CD14-positive monocyte (primary cell): ENCODE data around the gene PMF1. TPM values are rescaled to one million over a fixed set of nuclear protein-coding genes. Genes with fewer than 3 reads are reported as not detected.
A peak's percentile ranks its signal among the peaks of the same experiment; 100 is the strongest.

Experiments
- DNase-seq, 3 donors: peaks; one replicate each; pipeline ENCODE4 v3.0.0-alpha.2; 2011 to 2022
- H2AFZ ChIP-seq: 2 replicates; pipeline ENCODE4 v1.6.0; 2012; ENCODE audit warnings: mild to moderate bottlenecking, low read depth, low read length, inconsistent platforms; ENCODE audit not compliant: insufficient read depth, poor library complexity, severe bottlenecking
- H3K27ac ChIP-seq, 2 donors: 1 replicate in 1 of 2; 2 replicates in 1 of 2; pipeline ENCODE4 v1.5.1; 2012 to 2013; ENCODE audit warnings: low read length in 2 of 2, control low read depth in 1 of 2, inconsistent platforms in 1 of 2, low read depth in 1 of 2, mild to moderate bottlenecking in 1 of 2
- H3K27me3 ChIP-seq, 2 donors: one replicate each; pipeline versions ENCODE4 v1.6.0 to v1.6.1; 2011 to 2013; ENCODE audit warnings: low read length in 2 of 2; ENCODE audit not compliant: control insufficient read depth in 2 of 2, insufficient read depth in 2 of 2
- H3K36me3 ChIP-seq, 2 donors: replicated peaks in 1 of 2; 1 replicate in 1 of 2; 2 replicates in 1 of 2; pipeline versions ENCODE4 v1.5.1 to v1.6.1; 2012 to 2013; ENCODE audit warnings: low read length in 2 of 2, control low read depth in 1 of 2, inconsistent platforms in 1 of 2, mild to moderate bottlenecking in 1 of 2; ENCODE audit not compliant: insufficient read depth in 2 of 2, control insufficient read depth in 1 of 2
- H3K4me1 ChIP-seq, 2 donors: 1 replicate in 1 of 2; 2 replicates in 1 of 2; pipeline versions ENCODE4 v1.5.1 to v1.6.1; 2012 to 2013; ENCODE audit warnings: low read length in 2 of 2, control low read depth in 1 of 2, inconsistent platforms in 1 of 2, mild to moderate bottlenecking in 1 of 2, moderate library complexity in 1 of 2; ENCODE audit not compliant: insufficient read depth in 2 of 2, control insufficient read depth in 1 of 2
- H3K4me2 ChIP-seq: replicated peaks from 2 replicates; pipeline ENCODE3; 2012; ENCODE audit warnings: low read length, moderate library complexity, mild to moderate bottlenecking; ENCODE audit not compliant: poor library complexity, severe bottlenecking; ENCODE audit errors: extremely low read depth
- H3K4me3 ChIP-seq, 3 experiments: fragments of 200-600 bp in 1 of 3; sonication (generic) in 1 of 3; replicated peaks in 1 of 3; 1 replicate in 2 of 3; 2 replicates in 1 of 3; pipeline ENCODE4 v1.5.1; 2011 to 2013; ENCODE audit warnings: low read length in 3 of 3, mild to moderate bottlenecking in 3 of 3, control low read depth in 2 of 3, low read depth in 2 of 3, inconsistent platforms in 1 of 3, moderate library complexity in 1 of 3
- H3K79me2 ChIP-seq: 2 replicates; pipeline ENCODE4 v1.6.0; 2012; ENCODE audit warnings: mild to moderate bottlenecking, control low read depth, inconsistent platforms, low read length, moderate library complexity; ENCODE audit not compliant: insufficient read depth
- H3K9ac ChIP-seq: 2 replicates; pipeline ENCODE4 v1.6.0; 2017; ENCODE audit warnings: low read length, mild to moderate bottlenecking; ENCODE audit not compliant: insufficient read depth, poor library complexity, severe bottlenecking
- H3K9me3 ChIP-seq, 2 donors: replicated peaks in 1 of 2; 1 replicate in 1 of 2; 2 replicates in 1 of 2; pipeline versions ENCODE4 v1.5.1 to v1.6.1; 2012 to 2013; ENCODE audit warnings: low read length in 2 of 2, control low read depth in 1 of 2; ENCODE audit not compliant: control insufficient read depth in 1 of 2, insufficient read depth in 1 of 2
- H4K20me1 ChIP-seq: 2 replicates; pipeline ENCODE4 v1.6.0; 2012; ENCODE audit warnings: mild to moderate bottlenecking, low read length, control low read depth, moderate library complexity; ENCODE audit not compliant: insufficient read depth
- H3K27ac Mint-ChIP-seq, 7 donors: one replicate each; pipeline ENCODE4 v1.8.0; 2020; ENCODE audit warnings: mild to moderate bottlenecking in 7 of 7, mixed read lengths in 7 of 7, moderate library complexity in 6 of 7, inconsistent platforms in 2 of 7
- H3K27me3 Mint-ChIP-seq, 3 donors: one replicate each; pipeline ENCODE4 v1.8.0; 2021 to 2022; ENCODE audit warnings: low read depth in 3 of 3, mild to moderate bottlenecking in 3 of 3, mixed read lengths in 3 of 3, moderate library complexity in 3 of 3, inconsistent platforms in 1 of 3
- H3K36me3 Mint-ChIP-seq, 2 donors: one replicate each; pipeline ENCODE4 v1.8.0; 2020; ENCODE audit warnings: mixed read lengths in 2 of 2, inconsistent platforms in 1 of 2, mild to moderate bottlenecking in 1 of 2
- H3K4me1 Mint-ChIP-seq: one replicate; pipeline ENCODE4 v1.8.0; 2020; ENCODE audit warnings: mild to moderate bottlenecking, mixed read lengths
- H3K4me3 Mint-ChIP-seq, 2 donors: one replicate each; pipeline ENCODE4 v1.8.0; 2020; ENCODE audit warnings: mild to moderate bottlenecking in 2 of 2, mixed read lengths in 2 of 2, moderate library complexity in 1 of 2
- H3K9me3 Mint-ChIP-seq, 7 donors: one replicate each; pipeline ENCODE4 v1.8.0; 2020 to 2022; ENCODE audit warnings: mixed read lengths in 7 of 7, mild to moderate bottlenecking in 6 of 7, moderate library complexity in 6 of 7, inconsistent platforms in 2 of 7
- CTCF ChIP-seq: fragments of 200-600 bp; IDR thresholded peaks from one replicate; pipeline ENCODE4 v1.8.0; 2022; ENCODE audit warnings: antibody characterized with exemption, mild to moderate bottlenecking
- WGBS: methylation state at CpG from one replicate; pipeline ENCODE4 v1.1.5; 2013; ENCODE audit warnings: missing lambda C conversion rate; ENCODE audit not compliant: insufficient coverage; 5-methylcytosine and 5-hydroxymethylcytosine counted together
- intact Hi-C, 2 donors: fragments of 100-400 bp; cut with micrococcal nuclease; formaldehyde crosslinking; loops; one replicate each; pipeline versions ENCODE4 v1.15.0 to v1.15.1; 2023
- polyA plus RNA-seq, 3 donors: library from polyadenylated mRNA; depleted of rRNA in 1 of 3; unstranded in 2 of 3; stranded (reverse) in 1 of 3; fragments of 300-500 nt in 2 of 3; fragments of >200 nt in 1 of 3; fragmentation: Illumina TruSeq in 2 of 3; gene quantifications; 1 replicate in 2 of 3; 2 replicates in 1 of 3; pipeline ENCODE4 v1.2.3, GENCODE V29; 2012 to 2021

Gene PMF1
- polyA plus RNA-seq, 3 donors: 83.7 to 90.4 (median 86.1) TPM

GRCh38 chr1:156164125-156164831 lies 48.5 kb upstream of the PMF1 start:
- H3K27ac Mint-ChIP-seq: peak overlapping the region in 3 of 7 donors; percentile 54 to 71 (median 69)
- Histone ChIP-seq H3K4me1 (peaks cover 15 to 16% of the 10 kb centered on the region in 2 donors), H3K27me3 (no peaks in the 10 kb centered on the region), H3K79me2 (no peaks in the 10 kb centered on the region), H3K36me3 (peaks cover 85 to 97% of the 10 kb centered on the region in 2 donors), H3K4me2 (no peak overlapping the region), H3K4me3 (no peak overlapping the region), H3K9me3 (no peaks in the 10 kb centered on the region), H4K20me1 (peaks cover 27% of the 10 kb centered on the region), H3K9ac (no peak overlapping the region), H2AFZ (no peak overlapping the region), H3K27ac (peak overlapping the region in 1 of 2 donors; percentile 58)
- peaks cover 28% of the 10 kb centered on the region for H3K4me1 Mint-ChIP-seq
- no CpG with 5 or more reads among the region's 6 CpGs for WGBS
- H3K36me3 Mint-ChIP-seq: peaks cover 79 to 95% of the 10 kb centered on the region in 2 donors
- TF ChIP-seq CTCF: no peak
- H3K9me3 Mint-ChIP-seq: peaks cover 0 to 2% (median 0%) of the 10 kb centered on the region in 7 donors
- intact Hi-C loops: loop anchor here in 1 of 2 donors (10.0 kb wide), 1 partner anchor 69 kb away; no protein-coding TSS in a partner anchor
- H3K27me3 Mint-ChIP-seq: peaks cover 0 to 2% (median under 1%) of the 10 kb centered on the region in 3 donors
- no peak overlapping the region for H3K4me3 Mint-ChIP-seq
- DNase-seq: no peak

DNA sequence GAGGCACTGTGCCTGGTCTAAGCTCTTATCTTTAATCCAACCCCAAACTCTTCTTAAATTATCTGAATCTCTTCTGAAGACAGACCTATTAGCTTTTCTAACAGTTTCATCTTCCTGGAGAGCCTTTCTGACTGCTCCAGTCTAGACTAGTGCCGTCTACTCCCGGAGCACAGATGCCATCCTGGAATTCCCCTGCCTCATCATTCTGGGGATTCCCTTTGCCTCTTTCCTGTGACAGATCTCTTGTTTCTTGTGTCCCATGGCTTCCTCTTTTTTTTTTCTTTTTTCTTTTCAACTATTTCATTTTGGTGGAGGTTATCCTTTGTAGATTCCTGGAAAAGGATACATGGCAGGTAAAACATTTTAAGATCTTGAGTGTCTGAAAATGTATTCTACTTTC lies 47.7 kb upstream of the PMF1 start:
- peak overlapping the region in 5 of 7 donors; percentile 21 to 87 (median 78) for H3K27ac Mint-ChIP-seq

More for the DNA sequence above, 47.7 kb upstream of the PMF1 start:
- peaks cover 20% of the 10 kb centered on the region for H3K4me1 Mint-ChIP-seq
- Histone ChIP-seq H3K27ac (peak overlapping the region in 1 of 2 donors; percentile 55), H4K20me1 (peaks cover 21% of the 10 kb centered on the region), H3K27me3 (no peaks in the 10 kb centered on the region), H3K9ac (no peak overlapping the region), H3K4me2 (no peak overlapping the region), H3K9me3 (no peaks in the 10 kb centered on the region), H3K79me2 (no peaks in the 10 kb centered on the region), H3K36me3 (peaks cover 82 to 96% of the 10 kb centered on the region in 2 donors), H3K4me3 (no peak overlapping the region), H2AFZ (no peak overlapping the region), H3K4me1 (peaks cover 7 to 8% of the 10 kb centered on the region in 2 donors)
- H3K36me3 Mint-ChIP-seq: peaks cover 75 to 93% of the 10 kb centered on the region in 2 donors
- H3K4me3 Mint-ChIP-seq: peak overlapping the region in 1 of 2 donors; percentile 42
- intact Hi-C loops: loop anchor here in 1 of 2 donors (10.0 kb wide), 1 partner anchor 70 kb away; no protein-coding TSS in a partner anchor
- H3K9me3 Mint-ChIP-seq: peaks cover 0 to 2% (median 0%) of the 10 kb centered on the region in 7 donors
- H3K27me3 Mint-ChIP-seq: peaks cover 0 to 2% (median 0%) of the 10 kb centered on the region in 3 donors
- DNase-seq: peak; percentile 54 to 91 (median 64)
- TF ChIP-seq CTCF: no peak
- WGBS: 45% methylated on average over 2 of the region's 2 CpGs
